Dorsolateral prefrontal cortex (tissue), 118 donors: ENCODE results near the gene KIF12. TPM values are rescaled to one million over a fixed set of nuclear protein-coding genes. Genes with fewer than 3 reads are reported as not detected.

ENCODE experiments used
- total RNA-seq, 120 experiments: library from RNA; stranded (reverse); gene quantifications; one replicate each; pipeline versions ENCODE4 v1.2.3 to v1.2.4, GENCODE V29; 2022

Gene KIF12
- total RNA-seq, 120 experiments from 2014 or later = 0.78 to 8.9 (median 3.6) TPM

Other genes with a start within 250 kb of the KIF12 start
- 10 to 100 TPM in 3 of 120 experiments, 1 to 10 TPM in 117; 3.2 to 10.5 (median 6.8) TPM for gene ZNF618, start 223.0 kb downstream of the KIF12 start, total RNA-seq
- gene AMBP, start 21.0 kb downstream of the KIF12 start, total RNA-seq = under 1 TPM in 7 of 120 experiments, not detected in 113; 0.43 to 0.99 (median 0.69) TPM
- 10 to 100 TPM in 55 of 120 experiments, 1 to 10 TPM in 65; 2.5 to 32.9 (median 9.7) TPM for gene COL27A1, start 56.2 kb upstream of the KIF12 start, total RNA-seq
- gene ORM1, start 223.8 kb upstream of the KIF12 start, total RNA-seq = under 1 TPM in 2 of 120 experiments, not detected in 118; 0.64 to 0.72 TPM
- under 1 TPM in 1 of 120 experiments, not detected in 119; 0.72 TPM for gene ORM2, start 230.6 kb upstream of the KIF12 start, total RNA-seq